HPDE6-E6E7 (cell line): ENCODE results near the gene STK26.
"Not testable (repeated sequence)": the region's sequence is repeated elsewhere in the genome, so short reads cannot be mapped to it uniquely, and the experiment has no call there.

Source experiments
- DNase-seq: peaks from one replicate; pipeline ENCODE4 v3.0.0; 2011; ENCODE audit warnings: missing footprints; ENCODE audit errors: extremely low spot score

Gene STK26

DNA sequence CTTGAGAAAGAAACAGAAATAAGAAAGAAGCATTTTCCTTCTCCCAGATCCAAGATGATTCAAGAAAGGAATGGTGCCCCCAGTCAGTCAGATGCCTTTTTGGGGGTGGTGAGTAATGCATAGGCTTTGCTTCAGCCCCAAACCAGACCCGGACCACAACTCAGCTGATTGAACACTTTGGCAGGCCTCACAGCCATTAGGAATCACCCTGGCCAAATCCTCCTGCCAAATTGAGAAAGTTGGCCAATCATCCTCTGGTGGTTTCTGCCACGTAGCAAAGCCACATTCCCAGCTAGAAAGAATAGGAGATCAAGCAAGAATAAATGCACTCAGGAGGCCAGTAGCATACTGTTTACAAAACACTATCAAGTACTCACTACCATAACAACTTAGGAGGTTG lies 71.1 kb downstream of the STK26 start:
- DNase-seq: no peak

- DNase-seq: not testable (repeated sequence)
These were observed 75.6 kb downstream of the STK26 start for GRCh38 chrX:132098704-132099103.

GRCh38 chrX:132101206-132101605 lies 78.1 kb downstream of the STK26 start:
- DNase-seq: no peak

DNA sequence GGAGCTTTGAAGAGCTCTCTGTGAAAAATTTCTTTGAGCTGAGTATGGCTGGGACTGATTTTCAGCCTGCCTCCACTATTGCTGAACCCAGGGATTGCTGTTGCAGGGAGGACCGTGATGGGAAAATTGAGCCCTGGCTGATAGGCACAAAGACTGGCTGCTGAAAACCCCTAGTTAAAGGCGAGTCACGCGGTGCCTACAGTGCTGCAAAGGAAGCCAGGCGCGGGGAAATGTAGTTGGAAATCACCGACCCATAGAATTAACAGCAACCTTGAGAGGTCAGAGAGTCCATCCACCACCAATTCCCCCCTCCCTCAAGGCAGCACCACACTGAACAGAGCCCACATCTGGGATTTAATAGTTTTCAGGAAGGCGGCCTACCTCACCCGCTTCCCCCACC lies 78.7 kb downstream of the STK26 start:
- DNase-seq: no peak

DNA sequence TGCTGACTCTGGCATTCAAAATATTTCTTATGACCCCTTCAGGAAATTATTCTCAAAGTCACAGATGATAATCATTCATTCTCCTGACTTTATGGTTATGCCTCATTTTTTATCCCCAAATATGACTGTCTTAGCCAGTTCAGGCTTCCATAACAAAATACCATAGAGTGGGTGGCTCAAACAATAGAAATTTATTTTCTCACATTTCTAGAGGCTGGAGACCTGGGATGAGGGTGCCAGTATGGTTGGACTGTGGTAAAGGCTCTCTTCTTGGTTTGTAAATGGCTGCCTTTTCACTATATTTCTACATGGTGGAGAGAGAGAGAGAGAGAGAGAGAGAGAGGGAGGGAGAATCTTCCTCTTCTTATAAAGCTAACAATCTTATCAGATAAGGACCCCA lies 84.2 kb downstream of the STK26 start:
- DNase-seq: no peak

DNA sequence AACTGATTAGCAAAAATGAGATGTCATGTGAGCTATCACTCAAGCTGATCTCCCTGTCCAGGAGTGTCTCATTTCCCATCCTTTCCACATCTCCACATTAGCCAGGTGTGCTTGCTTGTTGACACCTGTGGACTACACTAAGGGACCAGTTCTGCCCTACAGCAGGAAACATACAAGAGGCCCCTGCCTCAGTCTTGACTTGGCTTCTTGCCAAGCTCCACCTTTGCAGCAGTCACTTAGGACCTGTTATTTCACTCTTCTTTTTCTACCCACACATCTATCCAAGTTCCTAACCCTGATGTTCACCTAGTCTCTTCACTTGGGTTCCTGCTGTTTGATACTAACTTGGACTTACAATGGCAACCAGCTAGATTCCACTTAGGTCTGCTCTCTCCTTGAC lies 91.5 kb downstream of the STK26 start:
- DNase-seq: no peak

- DNase-seq: no peak
These were observed 92.7 kb downstream of the STK26 start for GRCh38 chrX:132115792-132116191.

- DNase-seq: no peak
These were observed 95.3 kb downstream of the STK26 start for GRCh38 chrX:132118358-132118757.

GRCh38 chrX:132119283-132119682 lies 96.2 kb downstream of the STK26 start:
- no peak for DNase-seq

- no peak for DNase-seq
These were observed 96.9 kb downstream of the STK26 start for GRCh38 chrX:132119821-132120515.

GRCh38 chrX:132120913-132121312 lies 97.8 kb downstream of the STK26 start:
- no peak for DNase-seq
